OCI-LY1 (cell line): Measurements from ENCODE around the gene GNG2.

Source experiments
- H2AFZ ChIP-seq: fragments of 200-600 bp; sonication (generic), shearing (Covaris generic); 2 replicates; pipeline ENCODE4 v1.6.0; 2014; ENCODE audit warnings: antibody characterized with exemption, mild to moderate bottlenecking, low read length
- H3F3A ChIP-seq: fragments of 200-600 bp; sonication (generic), shearing (Covaris generic); 2 replicates; pipeline ENCODE4 v1.6.0; 2014; ENCODE audit warnings: mild to moderate bottlenecking, antibody characterized with exemption, low read length, moderate library complexity; ENCODE audit not compliant: insufficient read depth
- H3K27ac ChIP-seq: fragments of 200-600 bp; sonication (generic); 2 replicates; pipeline ENCODE4 v1.5.1; 2014; ENCODE audit warnings: low read length, mixed run types, mild to moderate bottlenecking, low read depth; ENCODE audit not compliant: poor library complexity, severe bottlenecking
- H3K27me3 ChIP-seq: fragments of 200-600 bp; sonication (generic); 2 replicates; pipeline ENCODE4 v1.6.0; 2014; ENCODE audit warnings: antibody characterized with exemption, mild to moderate bottlenecking, low read length, moderate library complexity; ENCODE audit not compliant: insufficient read depth
- H3K36me3 ChIP-seq: fragments of 200-600 bp; sonication (generic); 2 replicates; pipeline ENCODE4 v1.6.1; 2014; ENCODE audit warnings: mild to moderate bottlenecking, antibody characterized with exemption, low read length, moderate library complexity, mixed read lengths; ENCODE audit not compliant: insufficient read depth
- H3K4me1 ChIP-seq: fragments of 200-600 bp; sonication (generic); 2 replicates; pipeline ENCODE4 v1.5.1; 2014; ENCODE audit warnings: mild to moderate bottlenecking, low read length, moderate library complexity; ENCODE audit not compliant: insufficient read depth, severe bottlenecking
- H3K4me2 ChIP-seq: fragments of 200-600 bp; sonication (generic), shearing (Covaris generic); 2 replicates; pipeline ENCODE4 v1.6.1; 2014; ENCODE audit warnings: low read length
- H3K4me3 ChIP-seq: fragments of 200-600 bp; sonication (generic); 2 replicates; pipeline ENCODE4 v1.5.1; 2014; ENCODE audit warnings: low read length, low read depth, mild to moderate bottlenecking, mixed read lengths; ENCODE audit not compliant: poor library complexity, severe bottlenecking
- H3K79me2 ChIP-seq: fragments of 200-600 bp; shearing (Covaris generic); 2 replicates; pipeline ENCODE4 v1.6.1; 2016; ENCODE audit warnings: mixed run types, low read length, mixed read lengths; ENCODE audit not compliant: insufficient read depth
- H3K9ac ChIP-seq: fragments of 200-600 bp; sonication (generic), shearing (Covaris generic); 2 replicates; pipeline ENCODE4 v1.6.1; 2014; ENCODE audit warnings: mild to moderate bottlenecking, low read length, mixed read lengths
- H3K9me2 ChIP-seq: fragments of 200-600 bp; sonication (generic), shearing (Covaris generic); 2 replicates; pipeline ENCODE4 v1.6.1; 2014; ENCODE audit warnings: low read depth, mild to moderate bottlenecking, low read length, mixed read lengths
- H3K9me3 ChIP-seq: fragments of 200-600 bp; shearing (Covaris generic); 2 replicates; pipeline ENCODE4 v1.6.1; 2014; ENCODE audit warnings: low read length, mixed read lengths
- H4K20me1 ChIP-seq: fragments of 200-600 bp; sonication (generic), shearing (Covaris generic); 2 replicates; pipeline ENCODE4 v1.6.0; 2016; ENCODE audit warnings: mild to moderate bottlenecking, low read length; ENCODE audit not compliant: insufficient read depth
- CTCF ChIP-seq: fragments of 200-600 bp; sonication (generic), shearing (Covaris generic); IDR thresholded peaks from 2 replicates; pipeline ENCODE4 v1.5.1; 2017; ENCODE audit warnings: mild to moderate bottlenecking, antibody characterized with exemption, low read length, moderate library complexity, mixed read lengths
- EZH2 ChIP-seq: fragments of 200-600 bp; sonication (generic), shearing (Covaris generic); IDR thresholded peaks from 2 replicates; pipeline ENCODE4 v1.8.0; 2017; ENCODE audit warnings: borderline replicate concordance, mixed run types, mild to moderate bottlenecking, antibody characterized with exemption, low read length, moderate library complexity, mixed read lengths

Gene GNG2

GRCh38 chr14:52000019-52000582 is 139.7 kb downstream of the GNG2 start:
- TF ChIP-seq CTCF: no peak
- Histone ChIP-seq H3F3A (no peaks in the 10 kb centered on the region), H3K4me1 (no peaks in the 10 kb centered on the region), H3K36me3 (peaks cover 98% of the 10 kb centered on the region), H3K27ac (no peak overlapping the region), H3K9me2 (no peaks in the 10 kb centered on the region), H2AFZ (no peak overlapping the region), H4K20me1 (no peaks in the 10 kb centered on the region), H3K4me2 (no peak overlapping the region), H3K27me3 (no peaks in the 10 kb centered on the region), H3K4me3 (no peak overlapping the region), H3K9me3 (no peaks in the 10 kb centered on the region), H3K9ac (no peak overlapping the region), H3K79me2 (no peaks in the 10 kb centered on the region; the same call in 1 of the 2 replicates)

GRCh38 chr14:52000696-52001095 is 140.3 kb downstream of the GNG2 start:
- no peak overlapping the region for H3K9ac ChIP-seq
- TF ChIP-seq EZH2 (no peak), CTCF (no peak)
- H3K27me3 ChIP-seq: no peaks in the 10 kb centered on the region
- peaks cover 98% of the 10 kb centered on the region for H3K36me3 ChIP-seq
- no peaks in the 10 kb centered on the region for H3K9me3 ChIP-seq
- H3K4me3 ChIP-seq: no peak overlapping the region
- no peak overlapping the region for H3K4me2 ChIP-seq
- no peaks in the 10 kb centered on the region for H4K20me1 ChIP-seq
- H3F3A ChIP-seq: no peaks in the 10 kb centered on the region
- H3K79me2 ChIP-seq: no peaks in the 10 kb centered on the region; the same call in 1 of the 2 replicates
- H2AFZ ChIP-seq: no peak overlapping the region
- no peak overlapping the region for H3K27ac ChIP-seq
- H3K4me1 ChIP-seq: no peaks in the 10 kb centered on the region
- H3K9me2 ChIP-seq: no peaks in the 10 kb centered on the region

GRCh38 chr14:52002542-52002941 is 142.1 kb downstream of the GNG2 start:
- Histone ChIP-seq H3K9me2 (no peaks in the 10 kb centered on the region), H3K9me3 (no peaks in the 10 kb centered on the region), H3F3A (no peaks in the 10 kb centered on the region), H3K79me2 (no peaks in the 10 kb centered on the region), H3K36me3 (peaks cover 99% of the 10 kb centered on the region), H3K4me1 (no peaks in the 10 kb centered on the region), H3K4me2 (no peak overlapping the region), H2AFZ (no peak overlapping the region), H3K9ac (no peak overlapping the region), H3K27ac (no peak overlapping the region), H3K4me3 (no peak overlapping the region), H3K27me3 (no peaks in the 10 kb centered on the region), H4K20me1 (no peaks in the 10 kb centered on the region)
- TF ChIP-seq EZH2 (no peak), CTCF (no peak)
